K562 treated with DMSO at 1 percent for 24 hours (cell line): ENCODE results near the gene SMIM3. TPM values are rescaled to one million over a fixed set of nuclear protein-coding genes. Genes with fewer than 3 reads are reported as not detected.

ENCODE experiments used
- total RNA-seq: library from RNA; unstranded; fragments of 300-600 nt; gene quantifications from 2 replicates; pipeline ENCODE4 v1.2.3, GENCODE V29; 2022; ENCODE audit warnings: low read depth; ENCODE audit not compliant: insufficient read depth

The SMIM3 gene
- total RNA-seq, result 57.0 and 62.2 TPM in 2 replicates

GRCh38 chr5:150778517-150779396, at the start of gene SMIM3:
Gene SMIM3 (plus strand): TSS chr5:150778757. CDS start chr5:150795441, 16,684 bp downstream.

GRCh38 chr5:150758531-150759333, 19.8 kb upstream of the SMIM3 start, which contains the start of gene DCTN4:
Gene DCTN4 (minus strand): TSS chr5:150759017. CDS start chr5:150758993, 24 bp downstream.

GRCh38 chr5:150846308-150846653, 67.7 kb downstream of the SMIM3 start, which contains the start of gene IRGM:
Gene IRGM (plus strand): TSS chr5:150846521. CDS start chr5:150848124, 1,603 bp downstream.

Other genes with a start within 250 kb of the SMIM3 start
- 0.63 and 0.67 TPM in 2 replicates for gene SYNPO, start 138.1 kb upstream of the SMIM3 start, total RNA-seq
- not detected in 2 replicates for gene MYOZ3, start 117.5 kb upstream of the SMIM3 start, total RNA-seq
- 54.4 and 57.7 TPM in 2 replicates for gene RBM22, start 77.7 kb upstream of the SMIM3 start, total RNA-seq
- gene DCTN4, start 19.7 kb upstream of the SMIM3 start, total RNA-seq, result 35.3 and 45.3 TPM in 2 replicates
- not detected in 2 replicates for gene IRGM, start 67.8 kb downstream of the SMIM3 start, total RNA-seq
- 3.1 and 3.6 TPM in 2 replicates for gene ZNF300, start 126.2 kb downstream of the SMIM3 start, total RNA-seq
- 1.4 and 2.1 TPM in 2 replicates for gene GPX3, start 241.8 kb downstream of the SMIM3 start, total RNA-seq